DND-41 (cell line): ENCODE measurements around the gene KRTCAP3.

Experiments
- ATAC-seq: fragments of 200-7000 bp; cut with Tn5 transposase; 3 replicates; pipeline ENCODE4 v1.9.1; 2021; ENCODE audit warnings: low read depth; ENCODE audit not compliant: insufficient read depth
- DNase-seq: peaks from one replicate; pipeline ENCODE4 v3.0.0-alpha.2; 2020
- H2AFZ ChIP-seq: 2 replicates; pipeline ENCODE4 v1.6.0; 2012; ENCODE audit warnings: low read depth, low read length
- H3K27ac ChIP-seq: 2 replicates; pipeline ENCODE4 v1.5.1; 2012; ENCODE audit warnings: low read length, inconsistent platforms
- H3K27me3 ChIP-seq: fragments of 200-600 bp; sonication (generic); 2 replicates; pipeline ENCODE4 v1.6.0; 2012; ENCODE audit warnings: low read length, mild to moderate bottlenecking, inconsistent platforms; ENCODE audit not compliant: insufficient read depth, poor library complexity
- H3K36me3 ChIP-seq: 2 replicates; pipeline ENCODE4 v1.5.1; 2012; ENCODE audit warnings: low read length, inconsistent platforms; ENCODE audit not compliant: insufficient read depth
- H3K4me1 ChIP-seq: 2 replicates; pipeline ENCODE4 v1.5.1; 2012; ENCODE audit warnings: mild to moderate bottlenecking, low read length; ENCODE audit not compliant: insufficient read depth
- H3K4me2 ChIP-seq: 2 replicates; pipeline ENCODE4 v1.6.0; 2012; ENCODE audit warnings: mild to moderate bottlenecking, moderate library complexity, low read length, inconsistent platforms; ENCODE audit not compliant: insufficient read depth
- H3K4me3 ChIP-seq, 2 experiments: fragments of 200-600 bp in 1 of 2; shearing (Covaris generic) in 1 of 2; 2 replicates each; pipeline ENCODE4 v1.5.1; 2012 to 2016; ENCODE audit warnings: inconsistent platforms in 2 of 2, low read length in 2 of 2, mild to moderate bottlenecking in 2 of 2, low read depth in 1 of 2, moderate library complexity in 1 of 2
- H3K79me2 ChIP-seq: 2 replicates; pipeline ENCODE4 v1.6.0; 2012; ENCODE audit warnings: low read length, inconsistent platforms; ENCODE audit not compliant: insufficient read depth
- H3K9ac ChIP-seq: 2 replicates; pipeline ENCODE4 v1.6.0; 2012; ENCODE audit warnings: low read depth, mild to moderate bottlenecking, inconsistent platforms, low read length, moderate library complexity
- H3K9me3 ChIP-seq: 2 replicates; pipeline ENCODE4 v1.5.1; 2012; ENCODE audit warnings: low read length, moderate library complexity, mild to moderate bottlenecking, inconsistent platforms; ENCODE audit not compliant: insufficient read depth, severe bottlenecking
- H4K20me1 ChIP-seq: 2 replicates; pipeline ENCODE4 v1.6.0; 2012; ENCODE audit warnings: low read length; ENCODE audit not compliant: insufficient read depth
- CTCF ChIP-seq: IDR thresholded peaks from 2 replicates; pipeline ENCODE4 v1.5.1; 2012; ENCODE audit warnings: borderline replicate concordance, low read length, moderate library complexity, mild to moderate bottlenecking; ENCODE audit not compliant: poor library complexity, severe bottlenecking; ENCODE audit errors: extremely low read depth
- EZH2 ChIP-seq: IDR thresholded peaks from 3 replicates; pipeline ENCODE4 v1.6.1; 2012; ENCODE audit warnings: borderline replicate concordance, low read depth, mild to moderate bottlenecking, moderate library complexity, low read length, inconsistent platforms; ENCODE audit not compliant: severe bottlenecking

Gene KRTCAP3

GRCh38 chr2:27427863-27428212 lies 14.3 kb upstream of the KRTCAP3 start:
- H3K79me2 ChIP-seq: peaks cover 40% of the 10 kb centered on the region
- DNase-seq (no peak), ATAC-seq (no peak)
- peak overlapping the region; percentile 88 for H2AFZ ChIP-seq
- peak overlapping the region; percentile 89 for H3K4me2 ChIP-seq
- H3K27ac ChIP-seq: peak overlapping the region; percentile 92
- peaks cover 31% of the 10 kb centered on the region for H3K4me1 ChIP-seq
- H4K20me1 ChIP-seq: peaks cover 32% of the 10 kb centered on the region
- no peaks in the 10 kb centered on the region for H3K9me3 ChIP-seq
- no peaks in the 10 kb centered on the region for H3K27me3 ChIP-seq
- H3K36me3 ChIP-seq: peaks cover 3% of the 10 kb centered on the region
- TF ChIP-seq EZH2 (no peak), CTCF (no peak)
- H3K9ac ChIP-seq: peak overlapping the region; percentile 89
- peak overlapping the region; percentile 43 to 75 for H3K4me3 ChIP-seq

- peaks cover 46% of the 10 kb centered on the region for H3K79me2 ChIP-seq
- peak within 1 kb of the TSS; percentile 92 for H3K27ac ChIP-seq
- H4K20me1 ChIP-seq: peaks cover 37% of the 10 kb centered on the region
- H2AFZ ChIP-seq: peak within 1 kb of the TSS; percentile 88
- H3K4me2 ChIP-seq: peak within 1 kb of the TSS; percentile 89
- no peaks in the 10 kb centered on the region for H3K9me3 ChIP-seq
- no peaks in the 10 kb centered on the region for H3K27me3 ChIP-seq
- H3K36me3 ChIP-seq: peaks cover 8% of the 10 kb centered on the region
- TF ChIP-seq CTCF (peak; percentile 20), EZH2 (no peak)
- H3K4me1 ChIP-seq: peaks cover 31% of the 10 kb centered on the region
- DNase-seq (peak; percentile 92), ATAC-seq (peak; percentile 91)
- peak within 1 kb of the TSS; percentile 75 to 99 for H3K4me3 ChIP-seq
- H3K9ac ChIP-seq: peak within 1 kb of the TSS; percentile 89
Measured at GRCh38 chr2:27428213-27428977, 13.8 kb upstream of the KRTCAP3 start, which contains the start of gene NRBP1. Gene NRBP1, plus strand, starts transcription at chr2:27428631. Its CDS starts 4,643 bp downstream, at chr2:27433274.

- peak overlapping the region; percentile 89 for H3K9ac ChIP-seq
- no peaks in the 10 kb centered on the region for H3K27me3 ChIP-seq
- peak overlapping the region; percentile 89 for H3K4me2 ChIP-seq
- peak overlapping the region; percentile 75 to 99 for H3K4me3 ChIP-seq
- H4K20me1 ChIP-seq: peaks cover 40% of the 10 kb centered on the region
- peak overlapping the region; percentile 80 for H2AFZ ChIP-seq
- peaks cover 48% of the 10 kb centered on the region for H3K79me2 ChIP-seq
- H3K9me3 ChIP-seq: no peaks in the 10 kb centered on the region
- peak overlapping the region; percentile 92 for H3K27ac ChIP-seq
- peak; percentile 79 for DNase-seq
- TF ChIP-seq EZH2 (no peak), CTCF (no peak)
- peaks cover 14% of the 10 kb centered on the region for H3K36me3 ChIP-seq
- peak; percentile 73 for ATAC-seq
- peaks cover 31% of the 10 kb centered on the region for H3K4me1 ChIP-seq
Measured at GRCh38 chr2:27428978-27429541, 13.1 kb upstream of the KRTCAP3 start.
